MM.1S (cell line): ENCODE results near the gene CATSPERZ.

Experiments used
- DNase-seq: peaks from one replicate; pipeline ENCODE4 v3.0.0-alpha.2; 2015
- H2AFZ ChIP-seq: fragments of 300-600 bp; sonication (generic); 2 replicates; pipeline ENCODE4 v1.6.0; 2016; ENCODE audit warnings: antibody characterized with exemption, low read length
- H3F3A ChIP-seq: fragments of 300-600 bp; sonication (generic); 2 replicates; pipeline ENCODE4 v1.6.1; 2016; ENCODE audit warnings: mild to moderate bottlenecking, antibody characterized with exemption, low read length, moderate library complexity, mixed read lengths; ENCODE audit not compliant: insufficient read depth
- H3K27ac ChIP-seq: fragments of 300-600 bp; sonication (generic); 2 replicates; pipeline ENCODE4 v1.5.1; 2016; ENCODE audit warnings: mild to moderate bottlenecking, low read length
- H3K27me3 ChIP-seq: fragments of 300-600 bp; sonication (generic); replicated peaks from 2 replicates; pipeline ENCODE4 v1.6.0; 2016; ENCODE audit warnings: low read length; ENCODE audit not compliant: insufficient read depth
- H3K36me3 ChIP-seq: fragments of 300-600 bp; sonication (generic); replicated peaks from 2 replicates; pipeline ENCODE4 v1.6.1; 2016; ENCODE audit warnings: mild to moderate bottlenecking, low read length, mixed read lengths; ENCODE audit not compliant: insufficient read depth
- H3K4me1 ChIP-seq: fragments of 300-600 bp; sonication (generic); 2 replicates; pipeline ENCODE4 v1.6.1; 2016; ENCODE audit warnings: low read length, mixed read lengths
- H3K4me2 ChIP-seq: fragments of 300-600 bp; sonication (generic); 2 replicates; pipeline ENCODE4 v1.6.0; 2016; ENCODE audit warnings: low read depth, low read length
- H3K4me3 ChIP-seq: fragments of 300-600 bp; sonication (generic); 2 replicates; pipeline ENCODE4 v1.5.1; 2016; ENCODE audit warnings: low read length, mixed read lengths
- H3K79me2 ChIP-seq: fragments of 300-600 bp; sonication (generic); 2 replicates; pipeline ENCODE4 v1.6.1; 2016; ENCODE audit warnings: mixed run types, low read length, mixed read lengths
- H3K9ac ChIP-seq: fragments of 300-600 bp; sonication (generic); 2 replicates; pipeline ENCODE4 v1.6.1; 2016; ENCODE audit warnings: low read length, mixed read lengths
- H3K9me2 ChIP-seq: fragments of 300-600 bp; sonication (generic); replicated peaks from 2 replicates; pipeline ENCODE4 v1.6.1; 2016; ENCODE audit warnings: mild to moderate bottlenecking, low read length, mixed read lengths; ENCODE audit not compliant: insufficient read depth
- H3K9me3 ChIP-seq: fragments of 300-600 bp; sonication (generic); replicated peaks from 2 replicates; pipeline ENCODE4 v1.6.1; 2016; ENCODE audit warnings: mild to moderate bottlenecking, low read length, mixed read lengths; ENCODE audit not compliant: insufficient read depth
- H4K20me1 ChIP-seq: fragments of 300-600 bp; sonication (generic); 2 replicates; pipeline ENCODE4 v1.6.1; 2016; ENCODE audit warnings: mild to moderate bottlenecking, low read length, moderate library complexity, mixed read lengths; ENCODE audit not compliant: insufficient read depth
- EZH2 ChIP-seq: fragments of 300-600 bp; sonication (generic); optimal IDR thresholded peaks from 2 replicates; pipeline ENCODE3; 2017; ENCODE audit warnings: low read depth, mild to moderate bottlenecking, antibody characterized with exemption, low read length, mixed read lengths
- EZH2phosphoT487 ChIP-seq: fragments of 300-600 bp; sonication (generic); IDR thresholded peaks from 2 replicates; pipeline ENCODE4 v1.6.1; 2018; ENCODE audit warnings: antibody characterized with exemption, low read length
- TF ChIP-seq, protein P1 (sequence below): fragments of 300-600 bp; sonication (generic); IDR thresholded peaks from 2 replicates; pipeline ENCODE4 v1.5.1; 2016; ENCODE audit warnings: antibody characterized with exemption, low read length, mixed read lengths

The CATSPERZ gene

DNA sequence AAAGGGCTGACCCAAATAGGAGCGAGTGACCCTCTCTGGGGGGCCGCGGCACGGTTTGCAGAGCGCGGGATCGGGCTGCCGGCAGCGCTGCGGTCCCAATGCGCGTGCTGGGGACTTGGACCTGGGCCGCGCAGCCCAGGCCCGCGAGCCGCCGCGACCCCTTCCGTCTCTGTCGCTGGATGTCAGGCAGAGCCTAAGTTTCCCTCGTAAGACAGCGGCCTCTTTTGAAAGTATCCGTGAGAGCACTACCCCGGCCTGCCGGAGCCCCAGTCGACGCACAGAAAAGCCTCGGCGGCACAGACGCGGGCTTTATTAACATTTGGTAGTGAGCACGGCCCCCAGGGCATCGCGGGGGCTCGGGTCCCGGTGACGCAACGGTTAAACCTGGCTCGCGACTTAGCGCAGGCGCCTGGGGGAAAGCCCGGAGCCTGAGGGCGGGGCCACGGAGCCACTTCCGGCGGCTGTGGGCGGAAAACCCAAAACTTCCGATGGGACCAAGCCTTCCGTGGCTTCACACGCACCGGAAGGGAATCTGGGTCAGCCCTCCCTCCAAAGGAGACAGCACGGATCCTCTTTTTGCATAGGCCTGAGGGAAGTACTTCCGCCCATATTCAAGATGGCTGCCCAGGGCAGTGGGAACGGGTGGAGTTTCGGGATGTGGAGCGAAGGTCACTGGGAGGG is 30.5 kb upstream of the CATSPERZ start:
- H3K79me2 ChIP-seq: peaks cover 11% of the 10 kb centered on the region; the same call in 1 of the 2 replicates
- H3K27ac ChIP-seq: peak overlapping the region; percentile 83
- 0 out of 2 replicates have a peak, but pooled peaks cover 5% of the 10 kb centered on the region for H3K4me1 ChIP-seq
- H3K9me2 ChIP-seq: no peaks in the 10 kb centered on the region
- H4K20me1 ChIP-seq: no peaks in the 10 kb centered on the region
- peak overlapping the region; percentile 84 for H3K9ac ChIP-seq
- H3K9me3 ChIP-seq: no peaks in the 10 kb centered on the region
- H3K4me3 ChIP-seq: peak overlapping the region; percentile 80
- no peaks in the 10 kb centered on the region for H3K27me3 ChIP-seq
- TF ChIP-seq, protein P1, sequence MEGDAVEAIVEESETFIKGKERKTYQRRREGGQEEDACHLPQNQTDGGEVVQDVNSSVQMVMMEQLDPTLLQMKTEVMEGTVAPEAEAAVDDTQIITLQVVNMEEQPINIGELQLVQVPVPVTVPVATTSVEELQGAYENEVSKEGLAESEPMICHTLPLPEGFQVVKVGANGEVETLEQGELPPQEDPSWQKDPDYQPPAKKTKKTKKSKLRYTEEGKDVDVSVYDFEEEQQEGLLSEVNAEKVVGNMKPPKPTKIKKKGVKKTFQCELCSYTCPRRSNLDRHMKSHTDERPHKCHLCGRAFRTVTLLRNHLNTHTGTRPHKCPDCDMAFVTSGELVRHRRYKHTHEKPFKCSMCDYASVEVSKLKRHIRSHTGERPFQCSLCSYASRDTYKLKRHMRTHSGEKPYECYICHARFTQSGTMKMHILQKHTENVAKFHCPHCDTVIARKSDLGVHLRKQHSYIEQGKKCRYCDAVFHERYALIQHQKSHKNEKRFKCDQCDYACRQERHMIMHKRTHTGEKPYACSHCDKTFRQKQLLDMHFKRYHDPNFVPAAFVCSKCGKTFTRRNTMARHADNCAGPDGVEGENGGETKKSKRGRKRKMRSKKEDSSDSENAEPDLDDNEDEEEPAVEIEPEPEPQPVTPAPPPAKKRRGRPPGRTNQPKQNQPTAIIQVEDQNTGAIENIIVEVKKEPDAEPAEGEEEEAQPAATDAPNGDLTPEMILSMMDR: peak; percentile 11; the same call in 1 of the 2 replicates
- TF ChIP-seq EZH2phosphoT487: no peak
- no peak for TF ChIP-seq EZH2
- DNase-seq: peak; percentile 99
- H3F3A ChIP-seq: peaks cover 26% of the 10 kb centered on the region
- H3K4me2 ChIP-seq: peak overlapping the region; percentile 83
- H3K36me3 ChIP-seq: no peaks in the 10 kb centered on the region
- peak overlapping the region; percentile 73 for H2AFZ ChIP-seq

GRCh38 chr11:64275031-64275800 is 24.9 kb upstream of the CATSPERZ start:
- Histone ChIP-seq H4K20me1 (no peaks in the 10 kb centered on the region), H3K9me3 (no peaks in the 10 kb centered on the region), H3K36me3 (peaks cover 3% of the 10 kb centered on the region; the same call in 1 of the 2 replicates), H3K9me2 (no peaks in the 10 kb centered on the region), H2AFZ (no peak overlapping the region), H3K27ac (no peak overlapping the region), H3K79me2 (peaks cover 21% of the 10 kb centered on the region), H3K4me1 (0 out of 2 replicates have a peak, but pooled peaks cover 5% of the 10 kb centered on the region), H3K4me3 (no peak overlapping the region), H3F3A (peaks cover 18% of the 10 kb centered on the region), H3K27me3 (no peaks in the 10 kb centered on the region), H3K4me2 (no peak overlapping the region), H3K9ac (no peak overlapping the region)
- TF ChIP-seq, protein P1: no peak
- TF ChIP-seq EZH2: no peak
- TF ChIP-seq EZH2phosphoT487: no peak
- no peak for DNase-seq

- Histone ChIP-seq H3K4me2 (no peak overlapping the region), H3K4me1 (0 out of 2 replicates have a peak, but pooled peaks cover 5% of the 10 kb centered on the region), H3K27me3 (no peaks in the 10 kb centered on the region), H3K36me3 (peaks cover 3% of the 10 kb centered on the region; the same call in 1 of the 2 replicates), H3K9ac (no peak overlapping the region), H4K20me1 (no peaks in the 10 kb centered on the region), H3K9me2 (no peaks in the 10 kb centered on the region), H3K79me2 (peaks cover 21% of the 10 kb centered on the region), H3K9me3 (no peaks in the 10 kb centered on the region), H2AFZ (no peak overlapping the region), H3F3A (peaks cover 13% of the 10 kb centered on the region), H3K27ac (no peak overlapping the region), H3K4me3 (no peak overlapping the region)
- TF ChIP-seq EZH2: no peak
- TF ChIP-seq EZH2phosphoT487: no peak
- TF ChIP-seq, protein P1: no peak
- DNase-seq: no peak
These were observed 24.3 kb upstream of the CATSPERZ start for GRCh38 chr11:64275841-64276240.
